ENCODE results near the gene ZMYM1. TPM values are rescaled to one million over a fixed set of nuclear protein-coding genes. Genes with fewer than 3 reads are reported as not detected.
"Not testable (repeated sequence)": the region's sequence is repeated elsewhere in the genome, so short reads cannot be mapped to it uniquely, and the experiment has no call there.

The ZMYM1 gene
- total RNA-seq, 1 experiment from 2014 or later = 49.7 TPM

DNA sequence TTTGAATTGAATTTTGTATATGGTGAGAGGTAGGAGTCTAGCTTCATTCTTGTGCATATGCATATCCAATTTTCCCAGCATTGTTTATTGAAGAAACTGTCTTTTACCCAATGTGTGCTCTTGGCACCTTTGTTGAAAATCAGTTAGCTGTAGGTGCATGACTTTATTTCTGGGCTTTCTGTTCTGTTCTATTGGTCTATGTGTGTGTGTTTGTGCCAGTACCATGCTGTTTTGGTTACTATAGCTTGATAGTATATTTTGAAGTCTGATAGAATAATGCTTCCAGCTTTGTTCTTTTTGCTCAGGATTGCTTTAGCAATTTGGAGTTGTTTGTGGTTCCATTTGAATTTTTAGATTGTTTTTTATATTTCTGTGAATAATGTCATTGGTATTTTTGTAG, 9.4 kb upstream of the ZMYM1 start:
- H3K79me2 ChIP-seq (ENCODE audit: low read depth) = no peaks in the 10 kb centered on the region
- no TSS peak for BruUV-seq (replicated peaks)
- H4K20me1 ChIP-seq (ENCODE audit: insufficient read depth) = no peaks in the 10 kb centered on the region
- H3K9me3 ChIP-seq (ENCODE audit: insufficient read depth, low read depth) = no peaks in the 10 kb centered on the region
- intact Hi-C loops (cut with micrococcal nuclease; ENCODE audit: unreplicated experiment) = no loop called here
- H3K27me3 ChIP-seq (ENCODE audit: insufficient read depth, low read depth) = no peaks in the 10 kb centered on the region
- TF ChIP-seq, protein P1, sequence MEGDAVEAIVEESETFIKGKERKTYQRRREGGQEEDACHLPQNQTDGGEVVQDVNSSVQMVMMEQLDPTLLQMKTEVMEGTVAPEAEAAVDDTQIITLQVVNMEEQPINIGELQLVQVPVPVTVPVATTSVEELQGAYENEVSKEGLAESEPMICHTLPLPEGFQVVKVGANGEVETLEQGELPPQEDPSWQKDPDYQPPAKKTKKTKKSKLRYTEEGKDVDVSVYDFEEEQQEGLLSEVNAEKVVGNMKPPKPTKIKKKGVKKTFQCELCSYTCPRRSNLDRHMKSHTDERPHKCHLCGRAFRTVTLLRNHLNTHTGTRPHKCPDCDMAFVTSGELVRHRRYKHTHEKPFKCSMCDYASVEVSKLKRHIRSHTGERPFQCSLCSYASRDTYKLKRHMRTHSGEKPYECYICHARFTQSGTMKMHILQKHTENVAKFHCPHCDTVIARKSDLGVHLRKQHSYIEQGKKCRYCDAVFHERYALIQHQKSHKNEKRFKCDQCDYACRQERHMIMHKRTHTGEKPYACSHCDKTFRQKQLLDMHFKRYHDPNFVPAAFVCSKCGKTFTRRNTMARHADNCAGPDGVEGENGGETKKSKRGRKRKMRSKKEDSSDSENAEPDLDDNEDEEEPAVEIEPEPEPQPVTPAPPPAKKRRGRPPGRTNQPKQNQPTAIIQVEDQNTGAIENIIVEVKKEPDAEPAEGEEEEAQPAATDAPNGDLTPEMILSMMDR (conservative IDR thresholded peaks at IDR 0.05) = no peak
- no peak for TF ChIP-seq EZH2 (IDR thresholded peaks at IDR 0.05; ENCODE audit: low read depth)
- H3K27ac ChIP-seq = no peak overlapping the region
- H3K4me3 ChIP-seq = no peak overlapping the region
- H3K4me2 ChIP-seq = no peak overlapping the region
- H2AFZ ChIP-seq = no peak overlapping the region
- H3F3A ChIP-seq (ENCODE audit: insufficient read depth, low read depth) = no peaks in the 10 kb centered on the region
- POLR2A ChIA-PET (ENCODE audit: unreplicated experiment) = no interaction called here
- DNase-seq = no peak
- CTCF ChIA-PET = no interaction called here
- H3K9me2 ChIP-seq (ENCODE audit: insufficient read depth) = no peaks in the 10 kb centered on the region
- no peaks in the 10 kb centered on the region for H3K36me3 ChIP-seq (ENCODE audit: low read depth)
- no peaks in the 10 kb centered on the region for H3K4me1 ChIP-seq (replicated peaks; ENCODE audit: insufficient read depth)

DNA sequence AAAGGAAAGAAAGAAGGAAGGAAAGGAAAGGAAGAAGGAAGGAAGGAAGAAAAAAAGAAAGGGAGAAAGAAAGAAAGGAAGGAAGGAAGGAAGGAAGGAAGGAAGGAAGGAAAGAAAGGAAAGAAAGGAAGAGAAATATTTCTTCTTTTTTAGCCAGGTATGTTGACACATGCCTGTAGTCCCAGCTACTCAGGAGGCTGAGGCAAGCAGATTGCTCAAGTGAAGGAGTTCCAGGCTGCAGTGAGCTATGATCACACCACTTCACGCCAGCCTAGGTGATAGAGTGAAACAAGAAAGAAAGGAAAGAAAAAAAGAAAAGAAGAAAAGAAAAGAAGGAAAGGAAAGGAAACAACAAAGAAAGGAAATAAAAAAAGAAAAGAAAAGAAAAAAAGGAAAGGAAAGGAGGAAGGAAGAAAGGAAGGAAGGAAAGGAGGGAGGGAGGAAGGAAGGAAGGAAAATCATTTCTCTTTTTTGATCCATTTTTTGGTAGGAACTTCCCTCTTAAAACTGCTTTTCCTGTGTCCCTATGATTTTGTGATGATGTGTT, 5.8 kb upstream of the ZMYM1 start:
- no TSS peak for BruUV-seq (replicated peaks)
- H3K4me3 ChIP-seq = no peak overlapping the region
- TF ChIP-seq EZH2 (IDR thresholded peaks at IDR 0.05; ENCODE audit: low read depth) = no peak
- no peak for DNase-seq
- H3K79me2 ChIP-seq (ENCODE audit: low read depth) = no peaks in the 10 kb centered on the region
- no peak overlapping the region for H3K4me2 ChIP-seq
- H3K27ac ChIP-seq = no peak overlapping the region
- intact Hi-C loops (cut with micrococcal nuclease; ENCODE audit: unreplicated experiment) = no loop called here
- H4K20me1 ChIP-seq (ENCODE audit: insufficient read depth) = no peaks in the 10 kb centered on the region
- H3K4me1 ChIP-seq (replicated peaks; ENCODE audit: insufficient read depth) = no peaks in the 10 kb centered on the region
- no peaks in the 10 kb centered on the region for H3F3A ChIP-seq (ENCODE audit: insufficient read depth, low read depth)
- no peaks in the 10 kb centered on the region for H3K9me2 ChIP-seq (ENCODE audit: insufficient read depth)
- ChIA-PET POLR2A (ENCODE audit: unreplicated experiment) (no interaction called here), CTCF (interaction anchor here (0.7 kb wide), 1 partner anchor 304 kb away, joined by 7 read pairs; no protein-coding TSS in a partner anchor)
- H3K9me3 ChIP-seq (ENCODE audit: insufficient read depth, low read depth) = no peaks in the 10 kb centered on the region
- no peaks in the 10 kb centered on the region for H3K27me3 ChIP-seq (ENCODE audit: insufficient read depth, low read depth)
- H2AFZ ChIP-seq = no peak overlapping the region
- H3K36me3 ChIP-seq (ENCODE audit: low read depth) = no peaks in the 10 kb centered on the region

DNA sequence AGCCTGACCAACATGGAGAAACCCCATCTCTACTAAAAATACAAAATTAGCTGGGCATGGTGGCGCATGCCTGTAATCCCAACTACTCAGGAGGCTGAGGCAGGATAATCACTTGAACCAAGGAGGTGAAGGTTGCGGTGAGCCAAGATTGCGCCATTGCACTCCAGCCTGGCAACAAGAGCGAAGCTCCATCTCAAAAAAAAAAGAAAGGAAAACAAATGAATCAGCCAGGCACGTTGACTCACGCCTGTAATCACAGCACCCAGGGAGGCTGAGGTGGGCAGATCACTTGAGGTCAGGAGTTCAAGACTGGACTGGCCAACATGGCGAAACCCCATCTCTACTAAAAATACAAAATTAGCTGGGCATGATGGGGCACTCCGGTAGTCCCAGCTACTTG, 2.8 kb upstream of the ZMYM1 start:
- H3K4me2 ChIP-seq; CTCF ChIA-PET; H2AFZ ChIP-seq; H3K27ac ChIP-seq; POLR2A ChIA-PET (ENCODE audit: unreplicated experiment); H3K36me3 ChIP-seq (ENCODE audit: low read depth); DNase-seq; H3K4me3 ChIP-seq; H3K9me2 ChIP-seq (ENCODE audit: insufficient read depth); H3K9me3 ChIP-seq (ENCODE audit: insufficient read depth, low read depth); H4K20me1 ChIP-seq (ENCODE audit: insufficient read depth); BruUV-seq (replicated peaks); H3K27me3 ChIP-seq (ENCODE audit: insufficient read depth, low read depth); intact Hi-C loops (cut with micrococcal nuclease; ENCODE audit: unreplicated experiment): not testable (repeated sequence)
- H3K4me1 ChIP-seq (replicated peaks; ENCODE audit: insufficient read depth) = peaks cover 19% of the 10 kb centered on the region
- H3F3A ChIP-seq (ENCODE audit: insufficient read depth, low read depth) = peaks cover 12% of the 10 kb centered on the region; the same call in 1 of the 2 replicates
- peaks cover 21% of the 10 kb centered on the region for H3K79me2 ChIP-seq (ENCODE audit: low read depth)

DNA sequence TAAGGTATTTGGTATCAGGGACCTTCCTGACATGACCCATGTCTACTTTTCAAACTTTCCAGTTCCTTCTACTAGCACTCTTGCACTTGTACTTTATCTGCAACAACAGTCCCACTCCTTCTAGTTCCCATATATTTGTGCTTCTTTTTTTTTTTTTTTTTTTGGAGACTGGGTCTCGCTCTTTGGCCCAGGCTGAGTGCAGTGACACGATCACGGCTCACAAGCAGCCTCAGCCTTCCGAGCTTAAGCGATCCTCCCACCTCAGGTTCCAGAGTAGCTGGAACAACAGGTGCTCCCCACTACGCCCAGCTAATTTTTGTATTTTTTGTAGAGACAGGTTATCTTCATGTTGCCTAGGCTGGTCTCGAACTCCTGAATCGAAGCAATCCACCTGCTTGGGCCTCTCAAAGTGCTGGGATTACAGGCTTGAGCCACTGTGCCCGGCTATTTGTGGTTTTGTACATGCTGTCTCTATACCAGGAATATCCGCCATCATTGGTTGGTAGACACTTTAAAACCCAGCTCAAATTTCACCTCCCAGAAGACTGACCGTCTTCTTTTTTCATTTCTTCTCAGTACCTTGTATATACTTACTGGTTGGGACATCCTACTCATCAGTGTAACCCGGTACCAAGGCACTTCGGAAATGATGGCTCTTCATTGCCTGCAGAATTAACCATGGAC, 1.1 kb downstream of the ZMYM1 start:
- H3F3A ChIP-seq (ENCODE audit: insufficient read depth, low read depth) = peaks cover 12% of the 10 kb centered on the region; the same call in 1 of the 2 replicates
- CTCF ChIA-PET = interaction anchor here (0.6 kb wide), 2 partner anchors 45 to 1278 kb away, joined by 3 to 4 read pairs; no protein-coding TSS in a partner anchor

More for the DNA sequence above, 1.1 kb downstream of the ZMYM1 start:
- Histone ChIP-seq H3K4me2 (peak overlapping the region; percentile 75), H3K27ac (peak overlapping the region; percentile 88), H2AFZ (peak overlapping the region; percentile 93; the same call in 1 of the 2 replicates), H3K4me1 (replicated peaks; ENCODE audit: insufficient read depth) (peaks cover 19% of the 10 kb centered on the region), H3K9me2 (ENCODE audit: insufficient read depth) (no peaks in the 10 kb centered on the region), H3K4me3 (peak overlapping the region; percentile 83), H3K9me3 (ENCODE audit: insufficient read depth, low read depth) (no peaks in the 10 kb centered on the region), H4K20me1 (ENCODE audit: insufficient read depth) (peaks cover 7% of the 10 kb centered on the region; the same call in 1 of the 2 replicates), H3K27me3 (ENCODE audit: insufficient read depth, low read depth) (no peaks in the 10 kb centered on the region), H3K36me3 (ENCODE audit: low read depth) (no peaks in the 10 kb centered on the region), H3K79me2 (ENCODE audit: low read depth) (peaks cover 57% of the 10 kb centered on the region)
- TF ChIP-seq, protein P1 (conservative IDR thresholded peaks at IDR 0.05) = no peak
- no peak for TF ChIP-seq EZH2 (IDR thresholded peaks at IDR 0.05; ENCODE audit: low read depth)
- POLR2A ChIA-PET (ENCODE audit: unreplicated experiment) = interaction anchor here (0.6 to 0.7 kb wide), 2 partner anchors 13 to 113 kb away, joined by 3 to 5 read pairs; partner anchors contain the start of gene SFPQ
- DNase-seq = no peak
- no TSS peak for BruUV-seq (replicated peaks)
- intact Hi-C loops (cut with micrococcal nuclease; ENCODE audit: unreplicated experiment) = no loop called here

Measured in PC-9 (cell line).